Fibroblast of lung (primary cell): ENCODE data around the gene SYNPR. TPM values are rescaled to one million over a fixed set of nuclear protein-coding genes. Genes with fewer than 3 reads are reported as not detected.

ENCODE experiments used
- DNase-seq, 2 donors: peaks; one replicate each; pipeline versions ENCODE4 v3.0.0 to v3.0.0-alpha.2; 2010; ENCODE audit warnings: low read depth in 2 of 2
- H2AFZ ChIP-seq: 2 replicates; pipeline ENCODE4 v1.5.1; 2012; ENCODE audit warnings: low read length, control low read depth, inconsistent platforms
- H3K27ac ChIP-seq: 2 replicates; pipeline ENCODE4 v1.5.1; 2011; ENCODE audit warnings: low read length, control low read depth; ENCODE audit not compliant: insufficient read depth
- H3K27me3 ChIP-seq: 2 replicates; pipeline ENCODE4 v1.5.1; 2011; ENCODE audit warnings: mild to moderate bottlenecking, low read length; ENCODE audit not compliant: control insufficient read depth, insufficient read depth
- H3K36me3 ChIP-seq: 2 replicates; pipeline ENCODE4 v1.5.1; 2011; ENCODE audit warnings: low read length; ENCODE audit not compliant: control insufficient read depth, insufficient read depth
- H3K4me1 ChIP-seq: 2 replicates; pipeline ENCODE4 v1.5.1; 2011; ENCODE audit warnings: low read length; ENCODE audit not compliant: control insufficient read depth, insufficient read depth; ENCODE audit errors: extremely low read depth
- H3K4me2 ChIP-seq: 2 replicates; pipeline ENCODE4 v1.5.1; 2011; ENCODE audit warnings: low read length, control low read depth; ENCODE audit not compliant: insufficient read depth; ENCODE audit errors: extremely low read depth
- H3K4me3 ChIP-seq, 4 experiments: fragments of 200-600 bp in 1 of 4; sonication (generic) in 1 of 4; replicated peaks in 1 of 4; 2 replicates each; pipeline ENCODE4 v1.5.1; 2011 to 2016; ENCODE audit warnings: low read length in 4 of 4, low read depth in 3 of 4, mild to moderate bottlenecking in 3 of 4, control low read depth in 2 of 4, inconsistent platforms in 1 of 4, mixed read lengths in 1 of 4; ENCODE audit not compliant: insufficient read depth in 1 of 4; ENCODE audit errors: control extremely low read depth in 1 of 4
- H3K79me2 ChIP-seq: 2 replicates; pipeline ENCODE4 v1.5.1; 2012; ENCODE audit warnings: mild to moderate bottlenecking, low read length, inconsistent platforms; ENCODE audit not compliant: control insufficient read depth, insufficient read depth
- H3K9ac ChIP-seq: 2 replicates; pipeline ENCODE4 v1.5.1; 2011; ENCODE audit warnings: mild to moderate bottlenecking, low read length, control low read depth; ENCODE audit not compliant: insufficient read depth
- H3K9me3 ChIP-seq: 2 replicates; pipeline ENCODE4 v1.5.1; 2012; ENCODE audit warnings: low read depth, low read length; ENCODE audit not compliant: control insufficient read depth, insufficient read depth
- H4K20me1 ChIP-seq: 2 replicates; pipeline ENCODE4 v1.5.1; 2011; ENCODE audit warnings: low read length; ENCODE audit not compliant: control insufficient read depth, insufficient read depth; ENCODE audit errors: extremely low read depth
- EZH2 ChIP-seq: IDR thresholded peaks from 2 replicates; pipeline ENCODE4 v1.5.1; 2012; ENCODE audit warnings: low read length, control low read depth, mild to moderate bottlenecking; ENCODE audit errors: missing control alignments
- polyA plus RNA-seq, 2 donors: library from polyadenylated mRNA; depleted of rRNA in 1 of 2; stranded (reverse) in 1 of 2; unstranded in 1 of 2; fragments of >200 nt; gene quantifications; 2 replicates each; pipeline ENCODE4 v1.2.1, GENCODE V29; 2011 to 2012; ENCODE audit warnings: missing spikeins in 1 of 2
- total RNA-seq: library from RNA; depleted of rRNA; stranded (reverse); fragments of >200 nt; gene quantifications from 2 replicates; pipeline ENCODE4 v1.2.1, GENCODE V29; 2014
- TF ChIP-seq, protein P1 (sequence below), 2 donors: IDR thresholded peaks in 1 of 2; conservative IDR thresholded peaks in 1 of 2; 1 replicate in 1 of 2; 2 replicates in 1 of 2; pipeline ENCODE4 v1.5.1; 2011 to 2012; ENCODE audit warnings: low read length in 2 of 2, control low read depth in 1 of 2, inconsistent platforms in 1 of 2, low read depth in 1 of 2, mild to moderate bottlenecking in 1 of 2

Gene SYNPR
- total and polyA plus RNA-seq, 2 donors (not counting 1 experiment from before 2014, with no cell fraction given), result not detected

DNA sequence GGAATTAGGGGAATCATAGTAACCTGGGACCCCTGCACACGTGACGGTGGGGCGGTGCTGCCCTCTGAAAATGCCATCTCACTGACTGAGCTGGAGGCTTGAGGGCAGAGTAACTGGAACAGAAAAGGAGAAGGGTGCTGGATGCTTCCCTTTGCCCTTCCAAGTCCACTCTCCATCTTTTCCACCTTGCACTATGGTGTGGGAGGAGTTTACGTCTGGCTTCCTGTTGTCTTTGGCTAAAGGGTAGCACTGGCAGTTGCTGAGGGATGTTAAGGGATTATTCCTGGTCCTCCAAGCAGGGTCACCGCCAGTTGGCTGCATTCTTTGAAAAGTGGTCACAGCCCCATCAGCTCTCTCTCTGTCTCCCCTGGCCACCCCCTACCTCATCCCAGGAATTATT is 245.0 kb downstream of the SYNPR start:
- no peaks in the 10 kb centered on the region for H3K36me3 ChIP-seq
- no peaks in the 10 kb centered on the region for H3K4me1 ChIP-seq
- H3K9me3 ChIP-seq, result no peaks in the 10 kb centered on the region
- H2AFZ ChIP-seq, result no peak overlapping the region
- TF ChIP-seq, protein P1, sequence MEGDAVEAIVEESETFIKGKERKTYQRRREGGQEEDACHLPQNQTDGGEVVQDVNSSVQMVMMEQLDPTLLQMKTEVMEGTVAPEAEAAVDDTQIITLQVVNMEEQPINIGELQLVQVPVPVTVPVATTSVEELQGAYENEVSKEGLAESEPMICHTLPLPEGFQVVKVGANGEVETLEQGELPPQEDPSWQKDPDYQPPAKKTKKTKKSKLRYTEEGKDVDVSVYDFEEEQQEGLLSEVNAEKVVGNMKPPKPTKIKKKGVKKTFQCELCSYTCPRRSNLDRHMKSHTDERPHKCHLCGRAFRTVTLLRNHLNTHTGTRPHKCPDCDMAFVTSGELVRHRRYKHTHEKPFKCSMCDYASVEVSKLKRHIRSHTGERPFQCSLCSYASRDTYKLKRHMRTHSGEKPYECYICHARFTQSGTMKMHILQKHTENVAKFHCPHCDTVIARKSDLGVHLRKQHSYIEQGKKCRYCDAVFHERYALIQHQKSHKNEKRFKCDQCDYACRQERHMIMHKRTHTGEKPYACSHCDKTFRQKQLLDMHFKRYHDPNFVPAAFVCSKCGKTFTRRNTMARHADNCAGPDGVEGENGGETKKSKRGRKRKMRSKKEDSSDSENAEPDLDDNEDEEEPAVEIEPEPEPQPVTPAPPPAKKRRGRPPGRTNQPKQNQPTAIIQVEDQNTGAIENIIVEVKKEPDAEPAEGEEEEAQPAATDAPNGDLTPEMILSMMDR (conservative IDR thresholded peaks at IDR 0.05 in 1 of 2, IDR thresholded peaks at IDR 0.05 in 1 of 2; ENCODE audit: low read depth in 1 of 2, low read length in 2 of 2), result no peak
- TF ChIP-seq EZH2, result no peak
- no peaks in the 10 kb centered on the region for H3K79me2 ChIP-seq
- no peak overlapping the region for H3K27ac ChIP-seq
- DNase-seq, result peak in 1 of 2 donors; percentile 19
- H3K4me3 ChIP-seq, result no peak overlapping the region
- no peak overlapping the region for H3K4me2 ChIP-seq
- H3K9ac ChIP-seq, result no peak overlapping the region
- no peaks in the 10 kb centered on the region for H3K27me3 ChIP-seq
- H4K20me1 ChIP-seq, result no peaks in the 10 kb centered on the region

- H3K27ac ChIP-seq, result no peak overlapping the region
- H3K4me1 ChIP-seq, result no peaks in the 10 kb centered on the region
- H2AFZ ChIP-seq, result no peak overlapping the region
- no peaks in the 10 kb centered on the region for H4K20me1 ChIP-seq
- TF ChIP-seq, protein P1 (conservative IDR thresholded peaks at IDR 0.05 in 1 of 2, IDR thresholded peaks at IDR 0.05 in 1 of 2; ENCODE audit: low read depth in 1 of 2, low read length in 2 of 2), result no peak
- TF ChIP-seq EZH2, result no peak
- no peaks in the 10 kb centered on the region for H3K79me2 ChIP-seq
- H3K4me2 ChIP-seq, result no peak overlapping the region
- no peaks in the 10 kb centered on the region for H3K36me3 ChIP-seq
- DNase-seq, result no peak
- H3K9me3 ChIP-seq, result no peaks in the 10 kb centered on the region
- no peak overlapping the region for H3K9ac ChIP-seq
- H3K4me3 ChIP-seq, result no peak overlapping the region
- H3K27me3 ChIP-seq, result no peaks in the 10 kb centered on the region
Measured at GRCh38 chr3:63528325-63529000, 250.4 kb downstream of the SYNPR start.

DNA sequence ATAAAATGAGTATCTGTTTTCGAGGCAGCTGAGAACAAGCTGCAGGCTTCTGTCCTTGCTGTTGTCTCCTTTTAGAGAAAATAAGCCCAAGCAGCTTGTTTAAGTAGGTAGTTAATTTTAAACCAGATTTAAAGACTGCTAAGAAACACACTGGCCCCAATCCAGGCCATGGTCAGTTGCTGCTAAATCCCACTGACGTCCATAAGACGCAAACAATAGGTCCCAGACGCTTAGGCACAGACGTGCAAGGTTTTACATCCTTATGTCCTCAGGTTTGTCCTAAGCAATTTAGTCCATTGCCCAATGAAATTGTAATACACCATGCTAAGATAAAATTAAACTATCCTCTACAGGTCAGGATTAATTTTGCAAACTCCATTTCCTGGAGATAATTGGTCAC is 254.4 kb downstream of the SYNPR start:
- Histone ChIP-seq H3K27ac (no peak overlapping the region), H3K36me3 (no peaks in the 10 kb centered on the region), H3K9me3 (no peaks in the 10 kb centered on the region), H3K27me3 (no peaks in the 10 kb centered on the region), H3K4me2 (no peak overlapping the region), H3K79me2 (no peaks in the 10 kb centered on the region), H4K20me1 (no peaks in the 10 kb centered on the region), H2AFZ (no peak overlapping the region), H3K4me1 (no peaks in the 10 kb centered on the region), H3K9ac (no peak overlapping the region), H3K4me3 (no peak overlapping the region)
- DNase-seq, result no peak
- TF ChIP-seq, protein P1 (conservative IDR thresholded peaks at IDR 0.05 in 1 of 2, IDR thresholded peaks at IDR 0.05 in 1 of 2; ENCODE audit: low read depth in 1 of 2, low read length in 2 of 2), result no peak
- no peak for TF ChIP-seq EZH2
